Measurements from ENCODE around the gene ME2. TPM values are rescaled to one million over a fixed set of nuclear protein-coding genes. Genes with fewer than 3 reads are reported as not detected.

The ME2 gene
- total and polyA plus RNA-seq, 9 of the 15 experiments (the other 6 are each of a cell fraction or from before 2014, with no cell fraction given) = 12.3 to 54.4 (median 36.2) TPM

DNA sequence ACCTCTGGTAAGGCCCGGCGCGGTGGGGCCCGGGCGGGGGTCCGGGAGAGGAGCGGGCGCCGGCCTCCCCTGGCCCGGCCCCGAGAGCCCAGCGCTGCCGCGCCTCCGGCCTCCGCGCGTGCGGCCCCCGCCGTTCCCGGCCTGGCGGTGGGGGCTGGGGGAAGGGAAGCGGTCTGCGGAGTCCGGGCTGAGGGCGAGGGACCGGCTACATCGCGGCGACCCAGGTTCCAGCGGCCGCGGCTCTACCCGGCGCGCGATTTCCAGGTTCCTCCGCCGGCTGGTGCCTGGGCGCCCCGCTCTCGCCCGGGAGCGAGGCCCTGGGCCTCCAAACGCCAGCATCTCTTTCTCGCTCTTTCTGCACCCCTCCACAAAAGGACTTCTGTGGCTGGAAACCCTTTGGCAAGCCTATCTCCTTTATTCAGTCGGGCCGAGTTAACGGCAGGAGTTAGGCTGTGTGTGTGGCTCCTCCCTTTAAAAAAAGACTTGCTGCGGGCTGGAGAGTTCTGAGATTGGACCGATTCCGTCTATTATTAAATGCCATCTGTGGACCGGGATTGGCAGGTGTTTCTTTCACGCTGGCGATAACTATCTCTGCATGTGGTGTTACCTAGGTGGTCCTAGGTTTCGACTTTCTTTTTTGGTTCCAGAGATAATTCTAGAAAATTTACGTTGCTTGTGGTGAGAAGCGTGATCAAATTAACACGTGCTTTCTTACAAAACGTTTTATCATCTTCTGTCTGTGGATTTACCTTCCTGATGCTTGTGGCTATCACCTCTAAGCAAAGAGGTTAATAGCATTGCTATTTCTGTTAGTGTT, 592 bp downstream of the ME2 start (continued):
- TF ChIP-seq PHF8 (IDR thresholded peaks at IDR 0.05; ENCODE audit: borderline replicate concordance, low read length) (peak; percentile 0; the same call in 1 of the 2 replicates), MEIS2 (IDR thresholded peaks at IDR 0.05; ENCODE audit: partially characterized antibody) (peak; percentile 25), BRF1 (IDR thresholded peaks at IDR 0.05; ENCODE audit: borderline replicate concordance, extremely low read depth, insufficient read length) (no peak), NFATC3 (IDR thresholded peaks at IDR 0.05) (no peak), CCNT2 (IDR thresholded peaks at IDR 0.05; ENCODE audit: borderline replicate concordance, extremely low read depth, insufficient read length, low read depth, low read length) (peak; percentile 2), ARID2 (IDR thresholded peaks at IDR 0.05) (no peak), ZNF12 (CRISPR knock-in tag; IDR thresholded peaks at IDR 0.05) (no peak), ZNF766 (CRISPR knock-in tag; conservative IDR thresholded peaks at IDR 0.05) (no peak), KDM5B (IDR thresholded peaks at IDR 0.05; ENCODE audit: insufficient replicate concordance, low read depth, low read length) (no peak), ZNF324 (CRISPR knock-in tag; IDR thresholded peaks at IDR 0.05) (no peak), ETV5 (CRISPR knock-in tag; IDR thresholded peaks at IDR 0.05; ENCODE audit: low read depth) (no peak)
- TF ChIP-seq, protein P1, sequence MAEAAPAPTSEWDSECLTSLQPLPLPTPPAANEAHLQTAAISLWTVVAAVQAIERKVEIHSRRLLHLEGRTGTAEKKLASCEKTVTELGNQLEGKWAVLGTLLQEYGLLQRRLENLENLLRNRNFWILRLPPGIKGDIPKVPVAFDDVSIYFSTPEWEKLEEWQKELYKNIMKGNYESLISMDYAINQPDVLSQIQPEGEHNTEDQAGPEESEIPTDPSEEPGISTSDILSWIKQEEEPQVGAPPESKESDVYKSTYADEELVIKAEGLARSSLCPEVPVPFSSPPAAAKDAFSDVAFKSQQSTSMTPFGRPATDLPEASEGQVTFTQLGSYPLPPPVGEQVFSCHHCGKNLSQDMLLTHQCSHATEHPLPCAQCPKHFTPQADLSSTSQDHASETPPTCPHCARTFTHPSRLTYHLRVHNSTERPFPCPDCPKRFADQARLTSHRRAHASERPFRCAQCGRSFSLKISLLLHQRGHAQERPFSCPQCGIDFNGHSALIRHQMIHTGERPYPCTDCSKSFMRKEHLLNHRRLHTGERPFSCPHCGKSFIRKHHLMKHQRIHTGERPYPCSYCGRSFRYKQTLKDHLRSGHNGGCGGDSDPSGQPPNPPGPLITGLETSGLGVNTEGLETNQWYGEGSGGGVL (CRISPR knock-in tag; IDR thresholded peaks at IDR 0.05) = no peak
- TF ChIP-seq, protein P2, sequence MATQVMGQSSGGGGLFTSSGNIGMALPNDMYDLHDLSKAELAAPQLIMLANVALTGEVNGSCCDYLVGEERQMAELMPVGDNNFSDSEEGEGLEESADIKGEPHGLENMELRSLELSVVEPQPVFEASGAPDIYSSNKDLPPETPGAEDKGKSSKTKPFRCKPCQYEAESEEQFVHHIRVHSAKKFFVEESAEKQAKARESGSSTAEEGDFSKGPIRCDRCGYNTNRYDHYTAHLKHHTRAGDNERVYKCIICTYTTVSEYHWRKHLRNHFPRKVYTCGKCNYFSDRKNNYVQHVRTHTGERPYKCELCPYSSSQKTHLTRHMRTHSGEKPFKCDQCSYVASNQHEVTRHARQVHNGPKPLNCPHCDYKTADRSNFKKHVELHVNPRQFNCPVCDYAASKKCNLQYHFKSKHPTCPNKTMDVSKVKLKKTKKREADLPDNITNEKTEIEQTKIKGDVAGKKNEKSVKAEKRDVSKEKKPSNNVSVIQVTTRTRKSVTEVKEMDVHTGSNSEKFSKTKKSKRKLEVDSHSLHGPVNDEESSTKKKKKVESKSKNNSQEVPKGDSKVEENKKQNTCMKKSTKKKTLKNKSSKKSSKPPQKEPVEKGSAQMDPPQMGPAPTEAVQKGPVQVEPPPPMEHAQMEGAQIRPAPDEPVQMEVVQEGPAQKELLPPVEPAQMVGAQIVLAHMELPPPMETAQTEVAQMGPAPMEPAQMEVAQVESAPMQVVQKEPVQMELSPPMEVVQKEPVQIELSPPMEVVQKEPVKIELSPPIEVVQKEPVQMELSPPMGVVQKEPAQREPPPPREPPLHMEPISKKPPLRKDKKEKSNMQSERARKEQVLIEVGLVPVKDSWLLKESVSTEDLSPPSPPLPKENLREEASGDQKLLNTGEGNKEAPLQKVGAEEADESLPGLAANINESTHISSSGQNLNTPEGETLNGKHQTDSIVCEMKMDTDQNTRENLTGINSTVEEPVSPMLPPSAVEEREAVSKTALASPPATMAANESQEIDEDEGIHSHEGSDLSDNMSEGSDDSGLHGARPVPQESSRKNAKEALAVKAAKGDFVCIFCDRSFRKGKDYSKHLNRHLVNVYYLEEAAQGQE (IDR thresholded peaks at IDR 0.05; ENCODE audit: borderline replicate concordance) = no peak
- TF ChIP-seq, protein P2 (CRISPR knock-in tag; IDR thresholded peaks at IDR 0.05; ENCODE audit: low read depth) = no peak
- TF ChIP-seq, protein P3, sequence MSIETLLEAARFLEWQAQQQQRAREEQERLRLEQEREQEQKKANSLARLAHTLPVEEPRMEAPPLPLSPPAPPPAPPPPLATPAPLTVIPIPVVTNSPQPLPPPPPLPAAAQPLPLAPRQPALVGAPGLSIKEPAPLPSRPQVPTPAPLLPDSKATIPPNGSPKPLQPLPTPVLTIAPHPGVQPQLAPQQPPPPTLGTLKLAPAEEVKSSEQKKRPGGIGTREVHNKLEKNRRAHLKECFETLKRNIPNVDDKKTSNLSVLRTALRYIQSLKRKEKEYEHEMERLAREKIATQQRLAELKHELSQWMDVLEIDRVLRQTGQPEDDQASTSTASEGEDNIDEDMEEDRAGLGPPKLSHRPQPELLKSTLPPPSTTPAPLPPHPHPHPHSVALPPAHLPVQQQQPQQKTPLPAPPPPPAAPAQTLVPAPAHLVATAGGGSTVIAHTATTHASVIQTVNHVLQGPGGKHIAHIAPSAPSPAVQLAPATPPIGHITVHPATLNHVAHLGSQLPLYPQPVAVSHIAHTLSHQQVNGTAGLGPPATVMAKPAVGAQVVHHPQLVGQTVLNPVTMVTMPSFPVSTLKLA (conservative IDR thresholded peaks at IDR 0.05) = peak in 1 of 2 experiments; percentile 51; a peak in 2 of 4 replicates

Measured in K562 (cell line).